ENCODE results near the gene ZDHHC20.

ZDHHC20 gene, protein sequence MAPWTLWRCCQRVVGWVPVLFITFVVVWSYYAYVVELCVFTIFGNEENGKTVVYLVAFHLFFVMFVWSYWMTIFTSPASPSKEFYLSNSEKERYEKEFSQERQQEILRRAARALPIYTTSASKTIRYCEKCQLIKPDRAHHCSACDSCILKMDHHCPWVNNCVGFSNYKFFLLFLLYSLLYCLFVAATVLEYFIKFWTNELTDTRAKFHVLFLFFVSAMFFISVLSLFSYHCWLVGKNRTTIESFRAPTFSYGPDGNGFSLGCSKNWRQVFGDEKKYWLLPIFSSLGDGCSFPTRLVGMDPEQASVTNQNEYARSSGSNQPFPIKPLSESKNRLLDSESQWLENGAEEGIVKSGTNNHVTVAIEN

DNA sequence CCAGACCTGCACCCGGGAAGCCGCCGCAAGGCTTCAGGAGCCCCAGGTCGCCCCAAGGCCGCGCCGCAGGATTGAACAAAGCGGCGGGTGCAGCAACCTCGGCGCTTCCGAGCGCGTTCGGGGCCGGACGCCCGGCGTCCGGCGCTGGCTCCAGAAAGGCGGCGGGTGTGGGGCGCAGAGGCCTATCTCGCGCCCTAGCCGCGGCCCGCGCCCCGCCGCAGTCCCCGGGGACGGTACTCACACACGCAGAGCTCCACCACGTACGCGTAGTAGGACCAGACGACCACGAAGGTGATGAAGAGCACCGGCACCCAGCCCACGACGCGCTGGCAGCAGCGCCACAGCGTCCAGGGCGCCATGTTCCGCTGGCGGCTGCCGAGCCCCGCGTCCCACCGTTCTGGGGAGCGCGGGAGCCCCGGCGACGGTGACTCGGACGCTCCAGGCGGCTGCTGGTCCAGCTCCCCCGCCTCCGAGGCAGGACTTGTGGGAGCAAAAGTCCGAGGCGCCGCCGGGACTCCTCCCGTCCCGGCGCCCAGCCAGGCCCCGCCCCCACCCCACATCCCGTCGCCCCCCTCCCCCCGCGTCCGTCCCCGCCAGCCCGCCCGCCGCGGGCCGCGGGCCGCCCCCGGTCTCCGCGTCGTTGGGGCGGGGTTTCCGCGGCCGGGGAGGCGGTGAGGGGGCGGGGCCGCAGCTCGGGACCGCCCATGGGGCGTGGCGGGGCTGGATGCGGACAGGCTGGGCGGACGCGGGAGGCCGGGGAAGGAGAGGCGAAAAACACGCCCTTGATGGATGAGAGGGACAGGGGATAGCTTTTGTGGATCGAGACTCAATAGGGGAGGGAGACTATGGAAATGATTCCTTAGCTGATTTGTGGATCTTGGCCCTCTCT, at the start of gene ZDHHC20:
ZDHHC20 (minus strand) TSS at position 491 of the 889 bp plus-strand sequence; CDS start at position 359, 132 bp downstream.
- DNase-seq, result peak; percentile 80

DNA sequence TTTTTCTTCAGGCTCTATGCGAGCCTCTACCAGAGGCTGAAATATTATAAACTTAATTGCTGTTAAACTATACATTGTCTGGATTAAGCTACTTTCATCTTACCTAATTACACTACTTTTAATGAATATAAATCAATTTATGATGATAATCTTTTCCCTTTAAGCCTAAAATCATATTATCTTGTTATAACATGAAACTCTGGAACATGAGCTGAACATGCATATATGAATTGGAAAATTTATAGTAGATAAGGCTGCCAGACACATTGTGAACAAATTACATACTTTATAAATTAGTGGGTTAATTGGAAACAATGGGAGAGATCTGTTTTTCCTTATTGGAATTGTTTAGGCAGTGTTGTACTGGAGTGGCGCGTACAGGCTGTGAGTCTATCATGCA, 45.3 kb upstream of the ZDHHC20 start:
- no peak for DNase-seq

DNA sequence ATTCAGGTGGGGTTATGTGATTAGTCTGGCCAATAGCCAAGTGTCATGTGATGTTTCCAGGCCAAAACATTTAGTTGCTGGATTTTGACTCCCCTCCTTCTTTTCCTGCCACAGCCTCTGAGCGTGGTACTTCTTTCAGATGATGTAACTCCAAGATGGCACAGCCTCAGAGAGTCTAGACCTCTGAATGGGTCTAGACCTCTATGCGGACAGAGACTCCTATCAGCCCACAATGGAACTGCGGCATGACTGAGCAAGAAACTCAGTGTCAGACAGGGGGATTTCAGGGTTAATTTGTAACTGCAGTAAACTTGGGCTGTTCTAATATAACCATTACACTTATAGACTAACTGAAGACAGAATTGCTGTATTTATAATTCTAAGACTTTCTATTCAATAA, 42.6 kb upstream of the ZDHHC20 start:
- DNase-seq, result no peak

DNA sequence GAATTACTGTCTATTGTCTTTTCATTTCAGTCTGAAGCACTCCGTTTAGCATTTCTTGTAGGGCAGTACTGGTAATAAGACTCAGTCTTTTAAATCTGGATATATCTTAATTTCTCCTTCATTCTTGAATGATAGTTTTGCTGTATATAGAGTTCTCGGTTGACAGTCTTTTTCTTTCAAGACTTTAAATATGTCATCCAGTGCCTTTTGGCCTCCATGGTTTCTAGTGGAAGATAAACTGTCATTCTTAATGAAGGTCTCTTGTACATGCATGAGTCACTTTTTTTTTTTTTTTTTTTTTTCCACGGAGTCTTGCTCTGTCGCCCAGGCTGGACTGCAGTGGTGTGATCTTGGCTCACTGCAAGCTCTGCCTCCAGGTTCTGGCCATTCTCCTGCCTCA, 27.2 kb upstream of the ZDHHC20 start:
- no peak for DNase-seq

DNA sequence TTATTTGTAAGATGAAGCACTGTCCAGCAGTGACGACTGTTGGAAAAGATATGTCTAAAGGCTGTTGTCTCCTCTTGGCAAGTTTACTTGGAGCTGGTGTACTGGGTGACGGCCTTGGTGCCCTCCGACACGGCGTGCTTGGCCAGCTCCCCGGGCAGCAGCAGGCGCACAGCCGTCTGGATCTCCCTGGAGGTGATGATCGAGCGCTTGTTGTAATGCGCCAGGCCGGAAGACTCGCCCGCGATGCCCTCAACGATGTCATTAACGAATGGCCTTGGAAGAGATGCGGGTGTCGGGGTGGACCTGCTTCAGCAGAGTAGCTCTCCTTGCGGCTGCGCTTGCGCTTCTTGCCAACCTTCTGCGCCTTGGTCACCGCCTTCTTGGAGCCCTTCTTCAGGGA, 24.6 kb upstream of the ZDHHC20 start:
- DNase-seq, result no peak

DNA sequence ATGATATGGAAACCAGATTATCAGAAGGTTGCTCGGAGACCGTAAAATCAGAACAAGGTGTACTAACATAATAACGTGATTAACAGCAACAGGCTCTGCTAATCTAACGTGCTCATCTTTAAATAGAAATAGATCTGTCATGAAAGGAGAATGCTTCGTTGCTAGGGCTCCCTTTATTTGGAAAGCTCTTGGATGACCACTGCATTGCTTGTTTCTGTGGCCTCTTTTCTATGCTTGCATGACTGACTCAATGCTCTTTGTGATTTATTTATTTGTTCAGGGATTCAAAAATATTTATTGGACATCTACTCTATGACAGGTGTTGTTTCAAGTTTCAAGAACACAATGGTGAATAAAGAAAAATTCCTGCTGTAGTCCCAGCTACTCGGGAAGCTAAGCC, 22.3 kb upstream of the ZDHHC20 start:
- DNase-seq, result no peak

DNA sequence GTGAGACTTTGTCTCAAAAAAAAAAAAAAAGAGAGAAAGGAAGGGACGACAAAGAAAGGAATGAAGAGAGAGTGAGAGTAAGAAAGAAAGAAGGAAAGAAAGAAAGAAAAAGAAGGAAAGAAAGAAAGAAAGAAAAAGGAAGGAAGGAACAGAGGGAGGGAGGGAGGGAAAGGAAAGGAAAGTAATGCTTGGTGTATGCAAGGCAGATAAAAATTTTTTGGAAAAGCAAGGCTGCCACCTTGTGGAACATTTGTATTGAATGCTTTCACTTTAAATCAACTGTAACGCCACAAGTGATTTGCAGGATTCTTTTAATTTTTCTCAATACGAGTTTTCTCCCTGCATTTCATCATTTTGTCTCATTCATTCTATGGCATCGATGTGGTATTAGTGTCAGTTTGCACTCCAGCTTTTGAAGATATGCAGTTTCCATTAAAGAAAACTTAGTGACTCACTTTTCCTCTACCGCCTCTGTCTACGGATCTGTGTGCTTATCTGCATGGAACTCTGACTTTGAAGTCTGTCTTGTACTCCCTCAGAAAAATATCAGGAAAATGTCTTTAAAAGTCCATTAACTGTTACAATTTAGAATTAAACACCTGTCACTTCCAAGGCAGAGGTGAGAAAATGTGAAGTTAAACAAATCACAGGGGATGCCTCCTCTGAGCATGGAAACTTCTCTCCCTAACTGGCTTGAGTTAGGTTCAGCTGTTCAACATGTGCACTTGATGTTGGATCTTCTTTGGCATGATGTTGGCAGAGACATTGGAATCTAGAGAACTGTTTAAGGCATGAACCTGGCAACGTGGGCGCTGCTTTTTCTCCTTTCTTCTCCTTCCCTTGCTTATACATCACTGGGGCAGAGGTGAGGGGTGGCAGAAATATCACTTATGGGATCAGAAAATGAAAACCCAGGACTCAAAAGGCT, 20.0 kb upstream of the ZDHHC20 start:
- peak; percentile 76 for DNase-seq

DNA sequence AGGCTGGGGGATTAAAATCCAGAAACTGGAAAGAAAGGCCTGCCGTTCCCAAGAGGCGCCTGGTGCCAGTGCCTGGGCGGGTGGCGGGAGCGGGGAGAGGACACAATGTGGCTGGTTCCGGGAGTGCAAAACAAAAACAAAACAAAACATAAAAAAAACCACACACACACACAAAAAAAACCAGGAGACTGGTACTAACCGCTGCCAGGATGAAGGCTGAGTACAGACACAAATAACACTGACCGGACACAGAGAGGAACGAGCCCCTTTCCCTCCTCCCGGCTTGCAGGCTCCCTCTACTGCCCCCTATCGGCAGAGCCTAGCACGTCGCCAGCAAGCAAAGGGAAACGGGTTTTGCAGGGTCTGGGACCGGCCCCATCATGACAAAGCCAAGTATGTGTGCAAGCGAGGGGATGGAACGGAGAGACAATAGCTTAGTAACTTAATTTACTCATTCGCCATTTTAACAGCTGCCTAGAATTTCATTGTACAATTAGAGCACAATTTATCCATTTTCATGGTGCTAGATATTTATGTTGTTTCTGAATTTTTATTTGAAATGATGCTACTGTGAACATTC, 17.9 kb upstream of the ZDHHC20 start:
- peak; percentile 75 for DNase-seq

DNA sequence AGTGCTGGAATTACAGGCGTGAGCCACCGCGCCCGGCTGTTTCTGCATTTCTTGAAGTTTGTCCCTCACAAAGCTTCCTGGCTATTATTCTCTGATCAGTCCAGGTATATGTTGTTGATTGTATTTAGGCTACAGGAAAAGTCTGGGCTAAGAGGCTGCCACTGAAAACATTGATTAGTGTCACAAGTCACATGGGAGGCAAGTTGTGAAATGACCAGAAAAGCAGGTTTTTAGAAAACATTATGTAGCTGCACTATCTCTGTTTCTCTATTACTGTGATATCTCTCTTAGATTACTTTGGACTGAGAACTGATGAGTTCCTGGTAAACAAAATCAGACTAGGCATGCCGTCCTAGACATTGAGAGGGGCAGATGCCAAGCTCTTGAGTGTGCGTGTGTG, 16.0 kb upstream of the ZDHHC20 start:
- DNase-seq, result no peak

DNA sequence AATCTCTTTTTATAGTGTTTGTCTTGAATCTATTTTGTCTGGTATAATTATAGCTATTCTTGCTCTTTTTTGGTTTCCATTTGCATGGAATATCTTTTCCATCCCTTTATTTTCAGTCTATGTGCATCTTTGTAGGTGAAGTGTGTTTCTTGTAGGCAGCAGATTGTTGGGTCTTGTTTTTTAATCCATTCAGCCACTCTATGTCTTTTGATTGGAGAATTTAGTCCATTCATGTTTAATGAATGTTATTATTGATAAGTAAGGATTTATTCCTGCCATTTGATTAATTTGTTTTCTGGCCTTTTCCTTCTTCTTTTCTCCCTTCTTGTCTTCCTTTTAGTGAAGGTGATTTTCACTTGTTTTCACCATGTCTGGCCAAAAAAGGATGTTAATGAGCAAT, 11.7 kb upstream of the ZDHHC20 start:
- DNase-seq, result no peak

DNA sequence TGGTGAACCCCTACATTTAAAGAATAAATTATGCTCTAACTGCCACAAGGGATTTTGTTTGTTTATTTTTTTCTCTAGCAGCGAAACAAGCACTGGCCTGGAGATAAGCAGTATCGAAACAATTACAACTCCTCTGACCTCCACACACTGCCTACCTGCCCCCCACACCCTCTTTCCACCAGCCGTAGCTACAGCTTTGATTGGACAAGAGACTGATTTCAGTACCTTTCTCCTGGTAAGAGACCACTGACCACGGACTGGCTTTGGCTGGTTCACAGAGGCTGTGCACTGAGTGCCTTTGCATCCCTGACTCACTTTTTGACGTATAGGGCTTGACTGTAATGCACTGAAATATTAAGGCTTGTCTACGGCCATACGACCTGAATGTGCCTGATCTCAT, 7.4 kb upstream of the ZDHHC20 start:
- no peak for DNase-seq

DNA sequence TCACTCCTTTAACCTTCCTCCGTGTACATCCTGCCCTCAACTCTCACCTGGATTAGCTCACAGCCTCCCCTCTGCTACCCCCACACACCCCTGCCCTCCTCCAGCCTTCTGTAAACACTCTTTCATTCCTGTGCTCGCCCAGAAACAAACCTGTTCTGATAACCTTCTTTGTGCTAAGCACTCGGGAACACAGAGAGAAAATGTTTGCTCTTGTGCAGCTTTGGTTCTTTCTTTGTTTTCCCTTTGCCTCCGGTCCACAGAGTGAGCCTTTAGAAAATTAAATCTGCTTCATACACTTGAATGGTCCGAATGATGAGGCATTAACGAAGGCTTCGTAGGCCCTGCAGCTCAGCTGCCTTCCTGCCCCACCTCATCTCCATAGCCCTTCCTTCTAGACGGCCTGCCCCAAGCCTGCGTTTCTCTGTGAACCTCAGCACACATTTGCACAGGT, 6.6 kb upstream of the ZDHHC20 start:
- DNase-seq, result no peak

DNA sequence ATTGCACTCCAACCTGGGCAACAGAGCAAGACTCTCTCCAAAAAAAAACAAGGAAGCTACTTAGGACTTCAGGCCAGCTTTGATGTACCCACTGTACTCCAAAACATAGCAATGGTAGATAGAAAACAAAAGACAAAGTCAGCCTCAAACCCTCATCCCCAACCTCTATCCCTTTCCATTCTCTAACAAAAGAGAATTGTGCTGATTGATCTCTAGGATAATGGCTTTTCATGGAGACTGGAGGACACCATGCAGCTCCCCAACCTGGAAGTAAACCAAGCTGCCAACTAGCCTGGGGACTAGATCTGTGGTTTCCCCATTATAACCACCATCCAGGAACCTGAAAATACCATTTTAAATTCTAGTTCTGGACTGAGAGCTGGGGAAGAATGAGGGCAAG, 4.3 kb upstream of the ZDHHC20 start:
- DNase-seq, result no peak

DNA sequence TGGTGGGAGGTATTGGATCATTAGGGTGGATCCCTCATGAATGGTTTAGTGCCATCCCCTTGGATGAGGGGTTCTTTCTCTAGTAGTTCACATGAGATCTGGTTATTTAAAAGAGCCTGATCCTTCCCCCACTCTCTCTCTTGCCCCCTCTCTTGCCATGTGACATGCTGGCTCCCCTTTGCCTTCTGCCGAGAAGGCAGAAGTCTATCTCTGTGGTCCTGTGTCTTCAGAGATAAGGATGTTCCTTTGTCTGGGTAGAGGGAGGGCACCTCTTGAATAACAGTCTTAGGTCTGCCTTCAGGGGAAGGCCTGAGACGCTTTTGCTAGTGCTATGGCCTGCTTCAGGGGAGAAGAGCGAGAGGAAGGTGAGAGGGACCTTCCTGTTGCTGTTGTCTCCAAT, 2.0 kb upstream of the ZDHHC20 start:
- DNase-seq, result no peak

DNA sequence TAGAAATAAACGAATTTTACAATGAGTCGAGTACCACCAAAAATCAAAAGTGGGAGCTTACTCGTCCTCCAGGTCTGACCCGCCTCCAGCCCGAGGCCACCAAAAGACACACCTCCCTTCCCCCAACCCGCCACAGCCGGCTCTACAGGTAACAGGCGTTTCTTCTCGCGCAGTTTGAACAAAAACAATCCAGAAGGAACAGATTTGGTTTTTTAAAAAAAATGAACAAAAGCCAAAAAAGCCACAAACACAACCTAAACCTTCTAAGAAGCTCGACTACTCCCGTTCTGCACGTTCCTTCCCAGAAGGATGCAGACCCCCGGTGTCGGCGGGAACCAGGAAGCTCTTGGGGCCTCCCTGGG, 671 bp downstream of the ZDHHC20 start:
- DNase-seq, result peak; percentile 50

DNA sequence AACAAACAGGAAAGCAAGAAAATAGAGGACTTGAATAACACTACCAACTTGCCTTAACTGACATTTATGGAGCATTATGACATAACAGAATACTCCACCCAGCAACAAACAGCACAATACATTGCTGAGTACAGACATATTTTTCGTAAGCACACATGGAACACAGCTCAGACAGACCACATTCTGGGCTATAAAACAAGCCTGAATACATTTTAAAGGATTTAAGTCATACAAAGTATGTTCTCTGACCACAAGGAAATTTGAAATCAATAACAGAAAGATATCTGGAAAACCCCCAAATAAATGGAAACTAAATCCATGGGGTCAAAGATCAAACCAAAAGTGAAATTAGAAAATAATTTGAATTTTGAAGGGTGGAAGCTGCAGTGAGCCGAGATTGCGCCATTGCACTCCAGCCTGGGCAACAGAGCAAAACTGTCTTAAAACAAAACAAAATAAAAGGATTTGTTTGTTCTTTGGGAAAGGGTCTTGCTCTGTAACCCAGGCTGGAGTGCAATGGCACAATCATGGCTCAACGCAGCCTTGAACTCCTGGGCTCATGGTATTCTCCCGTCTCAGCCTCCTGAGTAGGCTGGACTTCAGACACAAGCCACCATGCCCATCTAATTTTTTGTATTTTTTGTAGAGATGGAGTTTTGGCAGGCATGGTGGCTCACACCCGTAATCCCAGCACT, 5.6 kb downstream of the ZDHHC20 start:
- DNase-seq, result no peak

DNA sequence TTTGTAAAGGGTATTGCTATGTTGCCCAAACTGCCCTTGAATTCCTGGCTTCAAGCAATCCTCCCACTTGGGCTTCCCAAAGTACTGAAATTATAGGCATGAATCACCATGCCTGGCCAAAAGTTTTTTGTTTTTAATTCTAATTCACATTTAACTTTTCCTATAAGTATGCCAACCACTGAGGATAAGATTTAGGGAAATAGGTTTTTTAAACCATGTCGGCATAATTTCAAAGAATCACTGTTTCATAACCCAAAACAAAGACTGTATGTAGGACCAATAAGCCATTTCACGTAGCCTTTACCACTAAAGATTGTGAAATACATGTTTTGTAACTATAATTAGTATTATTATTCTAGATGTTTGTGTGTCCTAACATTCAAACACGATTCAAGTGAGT, 8.2 kb downstream of the ZDHHC20 start:
- no peak for DNase-seq

DNA sequence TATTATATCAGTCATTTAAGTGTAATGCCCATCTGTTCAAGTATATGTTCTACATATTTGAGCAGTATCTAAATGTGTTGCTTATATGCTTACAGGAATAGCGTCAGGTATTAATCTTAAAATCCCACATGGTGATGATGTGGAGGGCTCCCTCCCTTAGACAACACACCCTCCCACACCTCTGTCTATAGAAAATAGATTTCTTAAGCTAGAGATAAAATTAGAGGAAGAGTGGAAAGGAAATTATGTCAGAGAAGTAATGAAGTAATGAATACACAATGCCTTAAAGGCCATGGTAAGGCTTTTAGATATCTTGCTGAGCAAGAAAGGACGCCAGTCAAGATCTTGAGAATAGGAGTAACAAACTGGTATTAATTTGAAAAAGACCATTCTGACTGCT, 12.4 kb downstream of the ZDHHC20 start:
- no peak for DNase-seq

DNA sequence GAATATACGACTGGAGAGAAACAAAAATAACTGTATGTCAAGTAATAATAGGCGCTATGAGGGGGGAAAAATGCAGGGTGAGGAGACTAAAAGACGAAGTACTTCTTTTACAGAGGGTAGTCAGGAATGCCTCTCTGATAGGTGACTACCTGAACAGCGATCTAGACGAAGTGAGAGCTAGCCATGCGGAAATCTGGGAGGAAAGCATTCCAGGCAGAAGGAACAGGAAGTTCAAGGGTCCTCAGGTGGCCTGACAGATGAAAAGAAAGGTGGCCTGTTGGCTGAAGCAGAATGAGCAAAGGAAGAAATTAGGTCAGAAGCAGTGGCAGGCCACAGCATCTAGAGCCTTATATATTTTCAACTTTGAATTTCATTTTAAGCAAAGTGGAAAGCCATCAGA, 13.3 kb downstream of the ZDHHC20 start:
- no peak for DNase-seq

DNA sequence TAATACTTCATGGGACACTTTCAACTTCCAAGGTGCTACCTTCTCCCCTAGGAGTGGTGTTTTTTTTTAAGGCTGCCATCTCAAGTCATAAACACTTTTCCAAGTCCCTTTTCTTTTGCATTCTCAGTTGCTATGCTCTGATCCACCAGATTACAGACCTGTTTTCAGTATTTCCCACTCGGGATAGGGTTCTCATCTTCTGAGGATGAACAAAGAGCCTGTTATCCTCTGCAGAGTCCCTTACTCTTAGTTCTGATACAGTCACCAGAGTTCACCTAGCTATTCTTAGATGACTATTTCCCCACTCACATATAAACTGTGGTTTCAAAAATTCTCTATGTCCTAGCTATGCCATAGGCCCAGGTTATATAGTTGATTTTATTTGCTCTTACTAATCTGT, 15.9 kb downstream of the ZDHHC20 start:
- DNase-seq, result no peak

DNA sequence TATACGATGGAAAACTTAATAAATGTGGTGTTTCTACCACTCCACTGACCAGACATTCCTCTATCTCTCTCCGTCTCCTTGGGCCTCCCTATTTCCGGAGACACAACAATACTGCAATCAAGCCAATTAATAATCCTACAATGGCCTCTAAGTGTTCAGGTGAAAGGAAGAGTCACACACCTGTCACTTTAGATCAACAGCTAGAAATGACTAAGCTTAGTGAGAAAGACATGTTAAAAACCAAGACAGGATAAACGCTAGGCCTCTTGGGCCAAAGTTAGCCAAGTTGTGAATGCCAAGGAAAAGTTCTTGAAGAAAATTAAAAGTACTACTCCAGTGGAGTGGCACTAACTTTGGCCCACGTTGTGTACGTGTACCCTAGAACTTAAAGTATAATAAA, 22.5 kb downstream of the ZDHHC20 start:
- no peak for DNase-seq

DNA sequence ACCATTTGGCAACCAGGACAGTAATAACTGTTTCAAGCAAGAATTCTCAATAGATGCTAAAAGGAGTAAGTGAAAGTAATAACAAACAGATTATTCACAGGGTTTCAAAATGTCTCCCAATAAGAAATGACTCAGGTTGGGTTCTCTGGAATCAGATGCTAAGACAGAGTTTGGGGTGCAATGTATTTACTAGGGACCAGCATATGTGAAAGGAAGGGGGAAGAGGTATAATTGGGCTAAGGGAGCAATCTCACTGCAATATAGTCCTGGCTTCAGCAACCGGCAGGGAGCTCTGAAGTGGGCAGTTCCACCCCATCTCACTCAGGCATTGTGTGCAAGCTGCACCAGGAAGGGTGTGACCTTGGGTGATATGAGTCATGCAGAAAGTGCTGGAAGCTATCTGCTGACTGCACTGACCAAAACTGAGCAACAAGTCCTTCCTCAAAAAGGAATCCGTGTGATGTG, 23.4 kb downstream of the ZDHHC20 start:
- DNase-seq, result peak; percentile 75

Measured in CD4-positive, alpha-beta T cell treated with Interleukin-4 for 4 hours (primary cell).